ENCODE results near the gene VIPR1.

The VIPR1 gene

DNA sequence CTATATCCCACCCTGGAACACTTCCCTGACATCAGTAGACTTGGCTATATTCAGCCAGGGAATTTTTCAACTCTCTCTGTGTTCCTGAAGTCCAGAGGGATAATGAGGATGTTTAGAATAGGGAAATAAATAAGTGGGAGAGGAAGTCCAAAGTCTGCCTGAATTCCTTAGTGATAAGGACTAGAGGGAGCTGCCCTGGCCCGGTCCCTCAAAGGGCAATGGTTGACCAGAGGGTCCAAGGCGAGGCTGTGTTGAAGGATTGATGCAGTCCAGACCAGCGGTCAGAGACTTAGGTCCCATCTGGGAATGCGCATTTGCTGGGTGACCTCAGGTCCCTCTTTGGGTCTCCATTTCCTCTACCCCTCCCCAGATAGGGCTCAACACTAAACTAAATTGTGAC, 7.9 kb downstream of the VIPR1 start:
- TF ChIP-seq MAX (IDR thresholded peaks at IDR 0.05; ENCODE audit: low read depth, low read length) = no peak
- no peak for TF ChIP-seq MYC (IDR thresholded peaks at IDR 0.05; ENCODE audit: low read depth, low read length)
- no peak for TF ChIP-seq POLR2A (IDR thresholded peaks at IDR 0.05; ENCODE audit: extremely low read depth, insufficient read length)
- TF ChIP-seq, protein P1, sequence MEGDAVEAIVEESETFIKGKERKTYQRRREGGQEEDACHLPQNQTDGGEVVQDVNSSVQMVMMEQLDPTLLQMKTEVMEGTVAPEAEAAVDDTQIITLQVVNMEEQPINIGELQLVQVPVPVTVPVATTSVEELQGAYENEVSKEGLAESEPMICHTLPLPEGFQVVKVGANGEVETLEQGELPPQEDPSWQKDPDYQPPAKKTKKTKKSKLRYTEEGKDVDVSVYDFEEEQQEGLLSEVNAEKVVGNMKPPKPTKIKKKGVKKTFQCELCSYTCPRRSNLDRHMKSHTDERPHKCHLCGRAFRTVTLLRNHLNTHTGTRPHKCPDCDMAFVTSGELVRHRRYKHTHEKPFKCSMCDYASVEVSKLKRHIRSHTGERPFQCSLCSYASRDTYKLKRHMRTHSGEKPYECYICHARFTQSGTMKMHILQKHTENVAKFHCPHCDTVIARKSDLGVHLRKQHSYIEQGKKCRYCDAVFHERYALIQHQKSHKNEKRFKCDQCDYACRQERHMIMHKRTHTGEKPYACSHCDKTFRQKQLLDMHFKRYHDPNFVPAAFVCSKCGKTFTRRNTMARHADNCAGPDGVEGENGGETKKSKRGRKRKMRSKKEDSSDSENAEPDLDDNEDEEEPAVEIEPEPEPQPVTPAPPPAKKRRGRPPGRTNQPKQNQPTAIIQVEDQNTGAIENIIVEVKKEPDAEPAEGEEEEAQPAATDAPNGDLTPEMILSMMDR (IDR thresholded peaks at IDR 0.05; ENCODE audit: low read depth, low read length) = no peak
- DNase-seq (ENCODE audit: low read depth) = no peak
- no peak overlapping the region for H3K4me3 ChIP-seq (ENCODE audit: low read depth, low read length)

- TF ChIP-seq, protein P1 (IDR thresholded peaks at IDR 0.05; ENCODE audit: low read depth, low read length) = no peak
- TF ChIP-seq MAX (IDR thresholded peaks at IDR 0.05; ENCODE audit: low read depth, low read length) = no peak
- TF ChIP-seq MYC (IDR thresholded peaks at IDR 0.05; ENCODE audit: low read depth, low read length) = no peak
- no peak for TF ChIP-seq POLR2A (IDR thresholded peaks at IDR 0.05; ENCODE audit: extremely low read depth, insufficient read length)
- no peak overlapping the region for H3K4me3 ChIP-seq (ENCODE audit: low read depth, low read length)
- DNase-seq (ENCODE audit: low read depth) = no peak
Observed at GRCh38 chr3:42511201-42511600, 8.8 kb downstream of the VIPR1 start.

GRCh38 chr3:42511736-42512135, 9.3 kb downstream of the VIPR1 start:
- TF ChIP-seq MYC (IDR thresholded peaks at IDR 0.05; ENCODE audit: low read depth, low read length) (no peak), POLR2A (IDR thresholded peaks at IDR 0.05; ENCODE audit: extremely low read depth, insufficient read length) (no peak), MAX (IDR thresholded peaks at IDR 0.05; ENCODE audit: low read depth, low read length) (no peak)
- TF ChIP-seq, protein P1 (IDR thresholded peaks at IDR 0.05; ENCODE audit: low read depth, low read length) = no peak
- no peak overlapping the region for H3K4me3 ChIP-seq (ENCODE audit: low read depth, low read length)
- peak; percentile 42 for DNase-seq (ENCODE audit: low read depth)

DNA sequence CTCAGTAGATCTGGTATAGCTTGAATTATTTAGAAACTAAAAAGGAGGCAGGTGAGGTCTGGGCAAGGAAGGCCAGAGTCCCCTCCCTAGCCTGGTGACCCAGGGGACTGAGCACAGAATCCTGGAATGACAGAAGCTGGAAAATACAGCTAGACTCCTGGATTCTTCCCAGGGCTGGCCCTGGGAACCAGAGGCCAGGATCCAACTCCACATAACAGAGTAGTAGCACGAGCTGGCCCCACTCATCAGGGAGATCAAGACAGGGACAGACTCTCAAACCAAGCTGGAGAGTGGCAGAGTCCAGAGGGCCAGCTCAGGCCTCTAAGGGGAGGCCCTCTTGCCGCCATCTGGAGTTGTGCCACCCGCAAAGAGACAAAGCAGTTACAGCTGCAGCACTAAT, 10.7 kb downstream of the VIPR1 start:
- no peak overlapping the region for H3K4me3 ChIP-seq (ENCODE audit: low read depth, low read length)
- no peak for DNase-seq (ENCODE audit: low read depth)
- TF ChIP-seq MAX (IDR thresholded peaks at IDR 0.05; ENCODE audit: low read depth, low read length) (no peak), POLR2A (IDR thresholded peaks at IDR 0.05; ENCODE audit: extremely low read depth, insufficient read length) (no peak), MYC (IDR thresholded peaks at IDR 0.05; ENCODE audit: low read depth, low read length) (no peak)
- TF ChIP-seq, protein P1 (IDR thresholded peaks at IDR 0.05; ENCODE audit: low read depth, low read length) = no peak

DNA sequence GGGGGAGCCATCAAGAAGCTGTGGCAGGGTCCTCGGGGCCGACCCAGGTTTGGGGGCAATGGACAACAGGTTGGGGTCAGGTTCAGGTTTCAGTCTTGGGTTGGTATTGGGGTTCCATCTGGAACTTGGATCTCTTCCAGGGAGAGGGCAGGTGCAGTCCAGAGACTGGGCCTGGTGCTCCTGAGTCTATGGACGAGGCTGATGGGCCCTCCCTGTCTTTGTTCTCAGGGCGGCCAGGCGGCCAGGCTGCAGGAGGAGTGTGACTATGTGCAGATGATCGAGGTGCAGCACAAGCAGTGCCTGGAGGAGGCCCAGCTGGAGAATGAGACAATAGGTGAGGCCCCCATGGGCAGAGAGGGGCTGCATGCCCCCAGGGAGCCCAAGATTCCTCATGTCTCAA, 11.1 kb downstream of the VIPR1 start:
- TF ChIP-seq MAX (IDR thresholded peaks at IDR 0.05; ENCODE audit: low read depth, low read length) (no peak), MYC (IDR thresholded peaks at IDR 0.05; ENCODE audit: low read depth, low read length) (no peak), POLR2A (IDR thresholded peaks at IDR 0.05; ENCODE audit: extremely low read depth, insufficient read length) (no peak)
- TF ChIP-seq, protein P1 (IDR thresholded peaks at IDR 0.05; ENCODE audit: low read depth, low read length) = no peak
- no peak overlapping the region for H3K4me3 ChIP-seq (ENCODE audit: low read depth, low read length)
- no peak for DNase-seq (ENCODE audit: low read depth)

DNA sequence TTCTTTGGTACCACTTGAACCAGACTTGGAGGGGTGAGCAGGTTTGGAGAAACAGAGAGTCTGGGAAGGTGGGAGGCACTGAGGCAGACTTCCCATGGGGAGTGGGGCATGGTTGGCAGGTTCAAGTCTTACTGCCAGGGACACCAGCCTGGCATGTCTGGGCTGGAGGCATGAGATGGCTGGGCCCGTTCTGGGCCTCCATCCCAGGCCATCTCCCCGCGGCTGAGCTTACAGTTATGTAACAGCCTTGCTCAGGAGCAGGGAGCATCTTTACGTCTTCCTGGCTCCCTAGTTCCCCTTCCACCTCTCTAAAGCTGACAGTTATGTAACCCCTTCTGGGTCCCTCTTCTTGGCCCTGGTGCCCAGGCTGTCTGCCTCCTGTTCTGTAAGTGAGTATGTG, 12.4 kb downstream of the VIPR1 start:
- DNase-seq (ENCODE audit: low read depth) = no peak
- TF ChIP-seq, protein P1 (IDR thresholded peaks at IDR 0.05; ENCODE audit: low read depth, low read length) = no peak
- TF ChIP-seq MYC (IDR thresholded peaks at IDR 0.05; ENCODE audit: low read depth, low read length) = no peak
- no peak for TF ChIP-seq POLR2A (IDR thresholded peaks at IDR 0.05; ENCODE audit: extremely low read depth, insufficient read length)
- TF ChIP-seq MAX (IDR thresholded peaks at IDR 0.05; ENCODE audit: low read depth, low read length) = no peak

More for the DNA sequence above, 12.4 kb downstream of the VIPR1 start:
- no peak overlapping the region for H3K4me3 ChIP-seq (ENCODE audit: low read depth, low read length)

All from NB4 (cell line).